WI38 (cell line): ENCODE data around the gene BRF1.

ENCODE experiments used
- H3K4me3 ChIP-seq: 2 replicates; pipeline ENCODE4 v1.5.1; 2011; ENCODE audit warnings: low read depth, mild to moderate bottlenecking, control low read depth, low read length
- CTCF ChIP-seq: IDR thresholded peaks from 2 replicates; pipeline ENCODE4 v1.5.1; 2012; ENCODE audit warnings: low read depth, mild to moderate bottlenecking, control low read depth, low read length

Gene BRF1

GRCh38 chr14:105198588-105198987 is 102.2 kb downstream of the BRF1 start:
- no peak overlapping the region for H3K4me3 ChIP-seq
- TF ChIP-seq CTCF: no peak

GRCh38 chr14:105197211-105197641 is 103.6 kb downstream of the BRF1 start:
- TF ChIP-seq CTCF: no peak
- no peak overlapping the region for H3K4me3 ChIP-seq

- TF ChIP-seq CTCF: no peak
- no peak overlapping the region for H3K4me3 ChIP-seq
Measured at GRCh38 chr14:105196265-105196960, 104.4 kb downstream of the BRF1 start.

- H3K4me3 ChIP-seq: no peak overlapping the region
- no peak for TF ChIP-seq CTCF
Measured at GRCh38 chr14:105195522-105196264, 105.1 kb downstream of the BRF1 start.

GRCh38 chr14:105195051-105195450 is 105.8 kb downstream of the BRF1 start:
- no peak for TF ChIP-seq CTCF
- H3K4me3 ChIP-seq: no peak overlapping the region

GRCh38 chr14:105193916-105194782 is 106.7 kb downstream of the BRF1 start:
- H3K4me3 ChIP-seq: no peak overlapping the region
- TF ChIP-seq CTCF: no peak
